ENCODE measurements around the gene RAB39B.

DNA sequence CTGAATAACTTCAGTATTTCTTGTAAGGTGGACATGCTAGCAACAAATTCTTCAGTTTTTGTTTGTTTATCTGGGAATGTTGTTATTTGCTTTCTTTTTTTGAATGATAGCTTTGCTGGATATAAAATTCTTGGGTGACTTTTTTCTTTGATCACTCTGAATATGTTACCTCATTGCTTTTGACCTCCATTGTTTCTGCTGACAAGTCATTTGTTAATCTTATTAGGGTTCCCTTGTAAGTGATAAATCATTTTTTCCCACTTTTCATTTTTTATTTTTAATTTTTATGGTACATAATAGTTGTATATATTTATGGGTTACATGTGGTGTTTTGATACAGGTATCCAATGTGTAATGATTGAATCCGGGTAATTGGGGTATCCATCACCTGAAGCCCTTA, 6.7 kb upstream of the RAB39B start:
- TF ChIP-seq, protein P1, sequence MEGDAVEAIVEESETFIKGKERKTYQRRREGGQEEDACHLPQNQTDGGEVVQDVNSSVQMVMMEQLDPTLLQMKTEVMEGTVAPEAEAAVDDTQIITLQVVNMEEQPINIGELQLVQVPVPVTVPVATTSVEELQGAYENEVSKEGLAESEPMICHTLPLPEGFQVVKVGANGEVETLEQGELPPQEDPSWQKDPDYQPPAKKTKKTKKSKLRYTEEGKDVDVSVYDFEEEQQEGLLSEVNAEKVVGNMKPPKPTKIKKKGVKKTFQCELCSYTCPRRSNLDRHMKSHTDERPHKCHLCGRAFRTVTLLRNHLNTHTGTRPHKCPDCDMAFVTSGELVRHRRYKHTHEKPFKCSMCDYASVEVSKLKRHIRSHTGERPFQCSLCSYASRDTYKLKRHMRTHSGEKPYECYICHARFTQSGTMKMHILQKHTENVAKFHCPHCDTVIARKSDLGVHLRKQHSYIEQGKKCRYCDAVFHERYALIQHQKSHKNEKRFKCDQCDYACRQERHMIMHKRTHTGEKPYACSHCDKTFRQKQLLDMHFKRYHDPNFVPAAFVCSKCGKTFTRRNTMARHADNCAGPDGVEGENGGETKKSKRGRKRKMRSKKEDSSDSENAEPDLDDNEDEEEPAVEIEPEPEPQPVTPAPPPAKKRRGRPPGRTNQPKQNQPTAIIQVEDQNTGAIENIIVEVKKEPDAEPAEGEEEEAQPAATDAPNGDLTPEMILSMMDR (IDR thresholded peaks at IDR 0.05): no peak
- TF ChIP-seq POLR2A (IDR thresholded peaks at IDR 0.05): no peak
- no peak for TF ChIP-seq POLR2AphosphoS5 (IDR thresholded peaks at IDR 0.05)
- TF ChIP-seq EP300 (IDR thresholded peaks at IDR 0.05): no peak
